T-helper 9 cell (primary cell): ENCODE measurements around the gene RFNG.

ENCODE experiments used
- DNase-seq: peaks from one replicate; pipeline ENCODE4 v3.0.0-alpha.2; 2020

The RFNG gene

DNA sequence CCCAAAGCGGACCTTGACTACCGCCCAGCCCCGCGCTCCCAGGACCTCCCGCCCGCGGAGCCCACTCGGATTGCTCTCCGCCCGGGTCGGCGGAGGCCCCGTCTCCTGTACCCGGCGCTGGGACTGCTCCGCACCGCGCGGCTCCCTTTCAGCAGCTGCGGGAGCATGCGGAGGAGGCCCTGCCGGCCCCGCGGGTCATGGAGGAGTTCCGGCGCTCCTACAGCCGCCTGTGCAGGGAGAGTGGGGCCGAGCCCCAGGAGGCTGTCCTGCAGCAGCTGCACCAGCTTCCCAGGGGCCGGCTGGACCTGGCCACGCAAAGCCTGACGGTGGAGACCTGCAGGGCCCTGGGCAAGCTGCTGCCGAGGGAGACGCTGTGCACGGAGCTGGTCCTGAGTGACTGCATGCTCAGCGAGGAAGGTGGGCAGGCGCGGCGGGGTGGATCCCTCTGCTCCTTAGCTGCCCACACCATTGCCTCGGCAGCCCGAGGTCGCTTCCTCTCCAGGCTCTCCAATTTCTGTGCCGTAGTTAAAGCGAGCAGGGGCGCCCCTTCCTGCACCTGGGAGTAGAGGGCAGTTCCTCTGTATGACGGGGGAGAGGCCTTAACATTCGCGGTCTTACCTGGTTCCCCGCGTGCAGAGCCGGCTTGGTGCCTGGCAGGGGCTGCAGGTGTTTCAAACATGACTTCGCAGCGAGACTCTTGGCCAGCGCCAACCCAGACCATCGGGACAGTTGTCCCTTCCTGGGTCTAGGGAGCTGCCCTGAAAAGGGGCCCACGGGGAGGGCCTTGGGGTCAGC lies 28.0 kb downstream of the RFNG start:
- DNase-seq, result no peak

DNA sequence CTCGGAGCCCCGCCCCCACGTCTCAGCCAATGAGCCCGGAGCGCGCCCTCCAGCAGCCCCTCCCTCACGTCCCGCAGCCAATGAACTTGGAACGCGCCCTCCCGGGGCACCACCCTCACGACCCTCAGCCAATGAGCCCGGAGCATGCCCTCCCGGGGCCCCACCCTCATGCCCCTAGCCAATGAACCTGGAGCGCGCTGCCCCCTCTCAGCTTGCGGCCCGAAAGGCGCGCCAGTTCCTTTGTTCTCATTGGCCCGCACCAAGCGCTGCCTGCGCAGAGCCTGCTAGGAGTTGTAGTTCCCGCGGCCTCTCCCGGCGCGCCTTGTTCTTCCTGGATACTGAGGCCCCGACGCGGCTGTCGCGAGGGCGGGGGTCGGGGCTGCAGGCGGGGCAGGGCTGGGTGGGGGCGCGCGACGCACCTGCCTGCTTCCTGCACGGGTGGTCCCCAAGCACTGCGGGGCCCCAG lies 28.6 kb downstream of the RFNG start, which contains the start of gene LRRC45:
TSS of gene LRRC45 (plus strand) at position 325 of the 466 bp plus-strand sequence. CDS start 339 bp downstream, outside the sequence.
- DNase-seq, result peak; percentile 99

- DNase-seq, result no peak
Measured at GRCh38 chr17:82022310-82022980, 29.2 kb downstream of the RFNG start, which contains the start of gene CENPX. Gene CENPX (minus strand): TSS chr17:82022878. CDS start chr17:82022861, 17 bp downstream.

- DNase-seq, result no peak
Measured at GRCh38 chr17:82021900-82022309, 29.7 kb downstream of the RFNG start.

DNA sequence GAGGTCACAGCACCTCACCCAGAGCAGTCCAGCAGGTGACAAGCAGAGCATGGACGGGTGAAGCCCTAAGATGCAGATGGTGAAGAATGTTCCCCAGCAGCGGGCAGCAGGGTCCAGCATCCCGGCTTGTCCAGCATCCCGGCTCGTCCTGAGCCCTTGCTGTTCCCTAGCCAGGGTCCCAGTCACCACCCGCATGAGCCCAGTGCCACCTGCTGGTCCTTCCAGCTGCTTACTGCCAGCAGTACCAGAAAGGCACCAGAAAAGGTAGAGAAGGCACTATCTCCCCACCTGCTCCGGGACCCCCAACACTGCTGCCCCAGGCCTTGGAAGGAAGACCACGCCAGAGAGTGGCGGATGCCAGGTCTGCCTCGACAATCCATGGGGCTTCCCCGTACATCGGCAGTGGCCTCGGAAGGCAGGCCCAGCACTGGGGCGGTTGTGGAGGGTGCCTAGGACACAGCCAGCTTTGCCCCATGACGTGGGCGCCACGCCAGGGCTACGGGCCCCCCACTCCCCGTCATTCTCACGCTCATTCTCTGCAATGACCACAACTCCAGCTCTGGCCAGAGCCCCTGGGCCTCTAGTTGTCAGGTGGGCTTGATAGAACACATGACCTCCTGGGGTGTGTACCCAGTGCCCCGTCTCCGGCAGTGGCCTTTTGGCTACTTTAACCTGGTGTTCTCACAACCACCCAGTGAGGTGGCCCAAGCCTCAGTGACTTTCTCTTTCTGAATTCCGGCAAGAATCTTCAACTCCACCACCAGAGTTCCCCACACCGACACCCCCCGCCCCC lies 30.3 kb downstream of the RFNG start:
- peak; percentile 27 for DNase-seq

DNA sequence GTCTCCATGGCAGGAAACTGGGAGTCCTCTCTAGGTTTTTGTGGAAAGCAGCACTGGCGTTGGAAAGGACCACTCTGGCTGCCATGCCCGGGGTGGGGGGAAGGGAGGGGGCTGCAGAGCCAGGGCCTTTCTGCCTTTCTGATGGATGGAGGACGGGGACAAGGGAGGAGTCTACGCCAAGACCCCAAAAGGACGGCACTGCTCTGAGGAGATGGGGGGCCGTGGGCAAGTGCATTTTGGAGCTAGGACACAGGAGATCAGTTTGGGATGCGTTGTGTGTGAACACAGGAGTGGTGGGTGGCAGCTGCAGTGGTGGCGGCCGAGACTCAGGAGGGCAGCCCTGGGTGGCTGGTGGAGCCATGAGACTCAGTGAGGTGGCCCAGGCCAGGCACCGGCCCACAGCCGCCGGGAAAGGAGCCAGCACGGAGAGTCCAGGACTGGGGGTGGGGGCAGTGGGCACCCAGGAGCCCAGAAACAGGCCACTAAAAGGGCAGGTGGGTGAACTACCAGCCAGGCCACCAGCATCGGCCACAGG lies 31.0 kb downstream of the RFNG start:
- DNase-seq, result no peak

DNA sequence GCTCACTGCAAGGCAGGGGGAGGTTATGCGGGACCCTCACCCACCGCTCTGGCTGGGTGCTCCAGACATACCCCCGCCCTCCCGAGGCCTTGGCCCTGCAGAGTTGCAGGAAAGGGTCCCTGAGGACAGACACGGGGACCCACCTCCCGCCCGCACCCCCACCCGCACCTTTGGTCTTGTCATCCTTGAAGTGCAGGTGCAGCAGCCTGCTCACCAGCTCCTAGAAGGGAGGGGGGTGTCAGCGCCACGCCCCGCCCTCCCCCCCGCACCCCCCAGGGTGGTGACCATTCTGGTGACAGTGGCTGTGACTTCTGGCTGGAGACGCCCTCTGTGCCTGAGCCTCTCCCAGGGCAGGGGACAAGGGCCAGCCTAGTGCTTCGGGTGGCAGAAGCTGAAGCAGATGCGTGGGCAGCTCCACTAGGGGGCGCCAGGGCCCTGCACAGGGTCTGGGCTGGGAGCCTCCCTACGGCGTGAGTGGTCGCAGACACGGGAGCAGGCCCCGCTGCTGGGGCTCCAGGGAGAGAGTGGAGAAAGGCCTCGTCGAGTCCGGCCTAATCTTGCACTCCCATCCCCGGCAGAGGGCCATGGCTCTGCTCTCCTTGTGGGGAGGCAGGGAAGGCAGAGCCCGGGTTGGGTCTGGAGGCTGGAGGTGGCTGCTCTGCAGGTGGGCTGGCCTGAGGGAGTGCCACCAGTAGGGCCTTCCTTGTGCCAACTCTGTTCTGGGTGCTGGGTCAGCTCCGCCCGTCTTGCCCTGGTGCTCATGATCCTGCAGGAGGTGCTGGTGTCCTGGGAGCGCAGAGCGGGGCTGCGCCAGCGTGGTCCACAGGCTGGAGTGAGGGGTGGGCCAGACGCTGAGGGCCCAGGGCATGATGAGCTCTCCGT lies 31.7 kb downstream of the RFNG start:
- DNase-seq, result peak; percentile 59

DNA sequence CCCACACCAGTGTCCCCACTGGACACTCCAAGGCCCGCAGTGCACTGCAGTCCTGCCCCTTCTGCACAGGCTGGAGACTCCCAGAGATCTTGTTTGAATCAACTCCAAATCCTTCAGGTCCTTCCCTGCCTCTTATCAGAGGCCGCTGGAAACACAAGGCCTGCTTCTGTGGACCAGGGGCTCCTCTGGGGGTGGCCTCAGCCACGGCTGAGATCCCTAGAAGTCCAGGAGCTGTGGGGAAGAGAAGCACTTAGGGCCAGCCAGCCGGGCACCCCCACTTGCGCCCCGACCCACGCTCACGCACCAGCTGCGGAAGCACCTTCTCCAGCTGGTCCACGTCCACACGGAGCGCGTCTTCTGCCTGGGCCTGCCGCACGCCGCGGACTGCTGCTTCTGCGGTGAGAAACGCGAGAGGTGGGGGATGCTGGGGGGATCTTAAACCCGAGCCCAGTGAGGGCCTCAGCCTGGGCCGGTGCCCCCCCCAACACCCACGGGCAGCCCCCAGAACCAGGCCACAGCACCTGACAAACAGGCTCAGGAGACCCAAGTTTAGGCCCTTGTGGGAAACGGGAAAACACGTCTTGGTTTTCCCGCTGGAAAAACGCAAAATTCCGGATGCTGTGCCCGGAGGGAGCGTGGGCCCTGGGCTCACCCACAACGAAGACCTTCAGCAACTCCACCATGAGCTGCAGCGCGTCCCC lies 32.5 kb downstream of the RFNG start:
- DNase-seq, result no peak

DNA sequence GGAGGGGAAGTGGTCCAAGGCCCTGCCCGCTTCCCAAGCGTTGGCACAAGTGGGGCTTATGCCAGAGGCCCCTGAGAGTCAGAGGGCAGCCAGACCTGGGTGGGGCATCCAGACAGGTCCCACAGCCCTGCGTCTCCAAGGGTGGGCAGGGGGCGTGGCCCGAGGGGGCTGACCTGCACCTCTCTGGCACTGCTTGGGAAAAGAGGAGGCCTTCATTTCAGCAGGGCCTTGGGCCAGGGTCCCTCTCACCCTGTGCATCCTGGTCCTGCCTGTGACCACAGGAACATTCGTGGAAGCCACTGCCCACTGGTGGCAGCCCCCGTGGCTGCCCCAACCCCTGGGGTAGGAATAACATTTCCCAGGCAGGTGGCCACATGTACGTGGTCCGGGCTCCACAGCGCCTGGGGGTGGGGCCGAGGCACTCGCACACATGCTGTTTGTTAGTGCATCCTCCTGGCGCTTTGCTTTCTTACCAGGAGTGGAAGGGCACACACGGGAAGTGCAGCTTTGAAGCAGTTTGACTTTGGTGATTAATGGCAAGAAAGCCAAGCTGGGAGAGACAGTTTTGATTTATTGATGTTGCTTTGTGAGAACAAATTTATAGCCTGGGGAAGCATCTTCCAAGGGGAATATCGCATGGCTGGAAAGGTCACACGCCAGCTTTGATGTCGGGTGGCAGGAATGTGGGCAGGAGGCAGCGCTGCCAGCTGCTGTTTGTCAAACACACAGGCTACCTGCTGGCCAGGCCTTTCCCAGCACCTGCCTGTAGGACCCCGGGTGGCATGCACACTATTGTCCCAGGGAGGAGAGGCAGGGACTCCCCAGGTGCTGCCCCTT lies 33.2 kb downstream of the RFNG start:
- no peak for DNase-seq

- no peak for DNase-seq
Measured at GRCh38 chr17:82017612-82018151, 33.9 kb downstream of the RFNG start.

DNA sequence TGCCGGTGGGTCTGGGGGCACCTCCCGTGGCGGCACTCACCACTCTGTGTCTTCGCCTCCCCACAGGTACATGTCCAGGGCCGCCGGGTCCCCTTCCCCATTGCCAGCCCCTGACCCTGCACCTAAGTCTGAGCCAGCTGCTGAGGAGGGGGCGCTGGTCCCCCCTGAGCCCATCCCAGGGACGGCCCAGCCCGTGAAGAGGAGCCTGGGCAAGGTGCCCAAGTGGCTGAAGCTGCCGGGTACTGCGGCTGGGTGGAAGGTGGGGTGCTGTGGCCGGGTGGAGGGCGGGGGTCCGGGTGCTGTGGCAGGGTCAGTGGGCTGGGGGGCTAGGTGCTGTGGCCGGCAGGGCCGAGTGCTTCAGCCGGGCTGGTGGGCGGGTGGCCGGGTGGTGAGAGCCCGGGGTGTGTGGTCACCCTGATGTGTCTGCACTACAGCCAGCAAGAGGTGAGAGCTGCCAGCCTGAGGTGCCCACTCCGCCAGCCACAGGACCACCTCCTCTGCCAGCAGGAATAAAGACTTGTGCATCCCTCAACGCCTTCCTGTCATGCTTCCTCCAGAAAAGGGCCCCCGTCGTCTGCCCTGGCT lies 34.6 kb downstream of the RFNG start:
- no peak for DNase-seq

GRCh38 chr17:82016061-82016874 lies 35.3 kb downstream of the RFNG start:
- no peak for DNase-seq

GRCh38 chr17:82015311-82015971 lies 36.2 kb downstream of the RFNG start:
- DNase-seq, result no peak

- DNase-seq, result no peak
Measured at GRCh38 chr17:82014971-82015310, 36.7 kb downstream of the RFNG start.

DNA sequence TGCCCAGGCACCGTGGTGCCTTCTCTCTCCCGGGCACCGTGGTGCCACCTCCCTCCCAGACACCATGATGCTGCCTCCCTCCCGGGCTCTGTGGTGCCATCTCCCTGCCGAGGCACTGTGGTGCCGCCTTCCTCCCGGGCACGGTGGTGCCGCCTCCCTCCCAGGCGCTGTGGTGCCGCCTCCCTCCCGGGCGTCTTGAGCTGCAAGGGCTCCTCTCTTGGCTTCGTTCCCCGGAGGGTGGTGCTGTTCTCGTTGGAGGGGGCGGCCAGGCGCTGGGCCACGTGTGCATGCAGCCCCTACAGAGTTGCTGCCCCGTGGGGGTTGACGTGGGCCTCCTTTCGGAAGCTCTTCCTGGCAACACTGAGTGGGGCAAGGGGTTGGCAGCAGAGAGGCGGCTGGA lies 37.2 kb downstream of the RFNG start:
- DNase-seq, result no peak

DNA sequence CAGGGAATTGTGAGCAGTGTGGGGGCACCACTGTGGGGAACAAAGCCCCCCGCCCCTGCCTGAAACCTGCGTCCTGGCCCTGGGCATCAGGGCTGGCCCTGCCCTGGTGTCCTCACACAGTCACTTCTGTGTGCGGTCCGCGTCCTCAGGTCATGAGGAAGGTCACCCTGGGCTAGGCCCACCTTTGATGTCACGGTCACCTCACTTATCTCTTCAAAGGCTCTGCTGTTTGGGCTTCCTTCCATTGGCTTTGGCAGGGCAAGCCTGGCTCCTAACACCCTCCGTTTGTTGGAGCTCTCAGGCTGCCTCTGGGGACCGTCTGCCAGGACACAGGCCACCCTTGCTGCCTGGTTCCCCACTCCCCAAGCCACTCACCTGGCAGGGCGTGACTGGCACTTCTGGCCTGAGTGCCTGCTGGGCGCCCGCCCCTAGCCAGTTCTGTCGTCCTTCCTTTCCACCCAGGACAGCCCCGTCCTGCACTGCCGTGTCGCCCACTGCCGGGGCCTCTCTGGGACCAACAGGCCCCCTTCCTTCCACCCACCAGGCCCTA lies 37.8 kb downstream of the RFNG start:
- DNase-seq, result no peak

GRCh38 chr17:82013341-82013740 lies 38.3 kb downstream of the RFNG start:
- DNase-seq, result no peak
